CD4-positive, alpha-beta T cell treated with Interleukin-17A for 4 hours (primary cell): ENCODE data around the gene SMPD1.
"Not testable (repeated sequence)": the region's sequence is repeated elsewhere in the genome, so short reads cannot be mapped to it uniquely, and the experiment has no call there.

Experiments
- DNase-seq: peaks from one replicate; pipeline ENCODE4 v3.0.0-alpha.2; 2020; ENCODE audit warnings: mixed read lengths

SMPD1 gene

DNA sequence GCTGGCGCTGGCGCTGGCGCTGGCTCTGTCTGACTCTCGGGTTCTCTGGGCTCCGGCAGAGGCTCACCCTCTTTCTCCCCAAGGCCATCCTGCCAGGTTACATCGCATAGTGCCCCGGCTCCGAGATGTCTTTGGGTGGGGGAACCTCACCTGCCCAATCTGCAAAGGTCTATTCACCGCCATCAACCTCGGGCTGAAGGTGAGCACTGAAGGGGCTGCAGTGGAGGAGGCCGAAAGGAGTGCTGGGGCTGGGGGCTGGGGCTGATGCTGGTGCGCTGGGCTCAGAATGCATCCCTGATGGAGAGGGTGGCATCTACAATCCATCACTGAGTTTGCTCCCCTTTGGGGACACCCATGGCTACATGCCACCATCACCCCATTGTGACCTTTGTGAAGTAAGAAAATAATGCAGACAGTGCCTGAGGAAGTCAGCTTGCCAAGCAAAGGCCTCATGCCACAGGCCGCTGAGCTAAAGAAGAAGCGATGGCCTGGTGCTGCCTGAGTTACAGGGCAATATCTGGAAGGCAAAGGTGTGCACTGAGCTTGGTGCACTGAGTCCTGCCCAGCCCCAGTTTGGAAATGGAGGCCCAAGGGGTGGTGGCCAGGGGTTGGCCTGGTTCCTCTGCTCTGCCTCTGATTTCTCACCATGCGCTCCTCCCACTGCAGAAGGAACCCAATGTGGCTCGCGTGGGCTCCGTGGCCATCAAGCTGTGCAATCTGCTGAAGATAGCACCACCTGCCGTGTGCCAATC, 620 bp downstream of the SMPD1 start:
- DNase-seq = peak; percentile 38

DNA sequence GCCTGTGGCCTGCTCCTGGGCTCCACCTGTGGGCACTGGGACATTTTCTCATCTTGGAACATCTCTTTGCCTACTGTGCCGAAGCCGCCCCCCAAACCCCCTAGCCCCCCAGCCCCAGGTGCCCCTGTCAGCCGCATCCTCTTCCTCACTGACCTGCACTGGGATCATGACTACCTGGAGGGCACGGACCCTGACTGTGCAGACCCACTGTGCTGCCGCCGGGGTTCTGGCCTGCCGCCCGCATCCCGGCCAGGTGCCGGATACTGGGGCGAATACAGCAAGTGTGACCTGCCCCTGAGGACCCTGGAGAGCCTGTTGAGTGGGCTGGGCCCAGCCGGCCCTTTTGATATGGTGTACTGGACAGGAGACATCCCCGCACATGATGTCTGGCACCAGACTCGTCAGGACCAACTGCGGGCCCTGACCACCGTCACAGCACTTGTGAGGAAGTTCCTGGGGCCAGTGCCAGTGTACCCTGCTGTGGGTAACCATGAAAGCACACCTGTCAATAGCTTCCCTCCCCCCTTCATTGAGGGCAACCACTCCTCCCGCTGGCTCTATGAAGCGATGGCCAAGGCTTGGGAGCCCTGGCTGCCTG, 1.4 kb downstream of the SMPD1 start:
- no peak for DNase-seq

DNA sequence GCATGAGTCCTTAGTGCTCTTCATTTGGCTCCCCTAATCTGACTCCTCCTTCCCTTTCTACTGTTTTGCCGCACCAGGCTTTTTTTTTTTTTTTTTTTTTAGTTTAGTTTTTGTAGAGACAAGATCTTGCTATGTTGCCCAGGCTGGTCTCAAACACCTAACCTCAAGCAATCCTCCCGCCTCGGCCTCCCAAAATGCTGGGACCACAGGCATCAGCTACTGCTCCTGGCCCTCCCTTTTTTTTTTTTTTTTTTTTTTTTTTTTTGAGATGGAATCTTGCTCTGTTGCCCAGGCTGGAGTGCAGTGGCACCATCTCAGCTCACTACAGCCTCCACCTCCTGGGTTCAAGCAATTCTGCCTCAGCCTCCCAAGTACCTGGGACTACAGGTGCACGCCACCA, 2.0 kb downstream of the SMPD1 start:
- DNase-seq = not testable (repeated sequence)

DNA sequence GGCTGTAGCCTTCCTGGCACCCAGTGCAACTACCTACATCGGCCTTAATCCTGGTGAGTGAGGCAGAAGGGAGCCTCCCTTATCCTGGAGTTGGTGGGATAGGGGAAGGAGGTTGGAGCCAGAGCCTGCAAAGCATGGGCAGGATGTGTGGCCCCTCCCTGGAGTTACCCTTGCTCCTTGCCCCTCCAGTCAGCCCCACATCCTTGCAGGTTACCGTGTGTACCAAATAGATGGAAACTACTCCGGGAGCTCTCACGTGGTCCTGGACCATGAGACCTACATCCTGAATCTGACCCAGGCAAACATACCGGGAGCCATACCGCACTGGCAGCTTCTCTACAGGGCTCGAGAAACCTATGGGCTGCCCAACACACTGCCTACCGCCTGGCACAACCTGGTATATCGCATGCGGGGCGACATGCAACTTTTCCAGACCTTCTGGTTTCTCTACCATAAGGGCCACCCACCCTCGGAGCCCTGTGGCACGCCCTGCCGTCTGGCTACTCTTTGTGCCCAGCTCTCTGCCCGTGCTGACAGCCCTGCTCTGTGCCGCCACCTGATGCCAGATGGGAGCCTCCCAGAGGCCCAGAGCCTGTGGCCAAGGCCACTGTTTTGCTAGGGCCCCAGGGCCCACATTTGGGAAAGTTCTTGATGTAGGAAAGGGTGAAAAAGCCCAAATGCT, 3.9 kb downstream of the SMPD1 start:
- no peak for DNase-seq

DNA sequence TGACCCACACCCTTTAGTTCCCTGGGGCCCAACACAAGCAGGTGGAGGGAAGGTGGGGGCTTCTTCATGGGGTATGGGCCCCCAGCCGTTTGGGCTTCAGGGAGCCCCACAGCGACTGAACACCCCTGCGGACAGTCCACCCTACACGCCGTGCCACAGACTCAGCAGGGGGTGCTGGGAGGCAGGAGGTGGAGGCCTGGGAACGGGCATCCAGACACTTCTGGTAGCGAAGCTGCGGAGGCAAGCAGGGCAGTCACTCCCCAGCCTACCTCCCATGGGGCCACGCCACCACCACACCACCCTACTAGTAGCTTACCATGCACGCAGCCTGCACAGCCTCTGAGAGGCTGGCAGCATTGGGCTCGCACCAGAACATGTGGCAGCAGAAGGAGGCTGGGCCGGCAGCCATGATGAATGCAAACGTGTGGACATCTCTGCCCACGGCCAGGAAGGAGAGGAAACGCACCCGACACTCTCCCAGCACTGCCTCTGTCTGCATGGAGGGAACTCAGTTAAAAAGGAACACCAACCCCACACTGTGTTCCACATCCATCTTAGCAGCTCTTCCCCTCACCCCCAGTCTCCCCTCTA, 5.3 kb downstream of the SMPD1 start:
- no peak for DNase-seq

DNA sequence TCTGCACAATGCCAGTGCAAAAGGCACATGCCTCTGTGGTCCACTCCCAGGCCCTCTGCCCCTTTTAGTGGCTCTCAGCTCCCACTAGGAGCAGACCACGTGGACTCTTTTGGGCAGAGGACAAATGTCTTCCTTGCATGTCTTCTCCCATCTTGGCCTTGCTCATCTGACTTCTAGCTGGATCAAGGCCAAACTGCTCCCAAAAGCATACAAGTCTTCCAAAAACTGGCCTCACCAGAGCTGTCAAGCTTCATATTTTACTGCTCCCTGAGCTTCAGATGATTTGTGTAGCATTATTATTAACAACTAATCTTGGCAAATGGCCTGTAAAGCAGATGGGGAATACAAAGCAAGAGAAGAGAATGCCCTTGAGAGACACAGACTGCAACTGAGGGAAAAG, 6.9 kb downstream of the SMPD1 start:
- DNase-seq = no peak

DNA sequence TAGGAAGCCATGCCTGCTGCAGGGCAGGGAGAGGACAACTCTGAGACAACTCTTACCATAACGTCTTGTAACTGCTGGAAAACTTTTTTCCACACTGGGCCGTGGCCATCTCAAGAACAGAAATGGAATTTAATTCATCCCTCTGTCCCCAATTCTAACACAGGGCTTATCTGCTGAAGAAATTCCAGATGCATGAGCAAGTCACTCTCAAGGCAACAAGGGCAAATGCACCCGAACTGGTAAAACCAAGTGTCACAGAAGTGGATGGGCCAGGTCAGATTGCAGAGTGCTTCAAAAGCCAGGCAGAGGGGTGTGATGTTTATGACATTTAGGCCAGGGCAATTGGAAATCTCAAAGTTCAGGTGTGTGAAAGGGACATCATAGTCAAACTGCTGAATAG, 7.4 kb downstream of the SMPD1 start:
- no peak for DNase-seq

DNA sequence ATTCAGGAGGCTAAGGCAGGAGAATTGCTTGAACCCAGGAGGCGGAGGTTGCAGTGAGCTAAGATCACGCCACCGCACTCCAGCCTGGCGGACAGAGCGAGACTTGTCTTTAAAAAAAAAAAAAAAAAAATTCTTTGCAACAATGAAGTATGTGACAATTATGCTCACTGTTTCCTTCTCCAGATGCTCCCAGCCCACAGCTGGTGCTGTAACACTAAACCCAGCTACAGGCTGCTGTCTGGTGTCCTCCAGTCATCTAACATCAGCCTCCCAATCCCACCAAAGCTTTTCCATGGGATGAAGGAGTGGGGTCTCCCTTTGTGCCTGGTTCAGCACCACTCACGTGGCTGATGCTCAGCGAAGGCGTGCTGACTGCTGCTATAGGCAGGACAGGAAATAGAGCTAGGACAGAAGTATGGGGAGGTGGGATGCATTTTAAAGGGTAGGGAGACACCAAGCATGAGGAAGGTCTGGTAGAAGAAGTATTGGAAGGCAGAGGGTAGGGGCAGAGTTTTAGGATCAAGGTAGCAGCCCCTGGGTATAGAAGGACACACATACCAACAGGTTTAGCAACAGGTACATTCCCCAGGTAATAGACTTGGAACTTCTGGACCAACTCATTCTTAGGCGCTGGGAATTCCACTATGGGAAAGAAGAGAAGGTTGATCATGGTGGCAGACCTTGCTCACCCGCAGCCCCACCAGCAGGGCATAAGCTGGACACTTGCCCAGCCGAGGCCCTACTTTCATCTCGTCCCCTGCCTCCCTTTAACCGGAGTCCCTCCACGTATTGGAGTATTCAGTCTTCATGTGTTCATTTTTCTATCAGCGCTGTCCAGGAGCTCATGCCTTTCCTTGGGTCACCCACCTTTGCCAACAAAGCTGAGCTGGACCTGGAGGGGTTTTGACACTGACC, 10.4 kb downstream of the SMPD1 start:
- DNase-seq = no peak

DNA sequence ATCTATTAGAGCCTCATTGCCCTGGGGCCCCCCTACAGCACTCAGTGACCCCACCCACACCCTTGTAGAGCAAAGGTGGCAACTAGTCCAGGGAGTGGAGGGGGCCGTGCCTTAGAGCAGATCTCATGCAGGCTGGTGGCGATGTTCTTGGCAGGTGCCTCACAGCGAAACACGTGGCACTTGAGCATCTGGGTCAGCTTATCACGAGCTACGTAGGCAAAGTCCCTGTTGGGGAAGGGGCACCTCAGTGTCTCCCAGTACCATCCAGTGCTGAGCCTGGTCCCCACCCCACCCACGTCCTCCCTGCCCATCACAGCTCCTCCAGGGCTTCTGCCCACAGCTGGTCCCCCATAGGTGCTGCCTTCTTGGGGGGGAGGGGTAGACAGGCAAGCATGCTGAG, 11.2 kb downstream of the SMPD1 start:
- DNase-seq = no peak

DNA sequence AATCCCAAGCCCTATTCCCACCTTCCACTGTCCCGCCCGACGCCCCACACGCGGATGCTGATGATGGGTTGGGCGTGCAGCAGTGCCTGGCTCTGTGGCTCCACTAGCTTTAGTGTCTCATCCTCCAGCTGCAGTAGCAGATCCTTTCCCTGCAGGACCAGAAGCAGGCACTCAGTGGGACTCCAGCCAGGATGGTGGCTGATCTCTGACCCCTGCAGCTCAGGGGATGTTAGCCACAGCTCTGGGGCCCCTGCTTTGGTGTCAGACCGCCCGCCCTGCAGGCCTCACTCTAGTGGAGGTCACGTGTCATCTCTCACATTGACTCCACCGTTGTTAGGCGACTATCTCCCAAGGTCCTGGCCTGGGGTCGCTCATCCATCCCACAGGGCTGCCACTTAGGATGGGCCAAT, 11.8 kb downstream of the SMPD1 start:
- DNase-seq = peak; percentile 50

DNA sequence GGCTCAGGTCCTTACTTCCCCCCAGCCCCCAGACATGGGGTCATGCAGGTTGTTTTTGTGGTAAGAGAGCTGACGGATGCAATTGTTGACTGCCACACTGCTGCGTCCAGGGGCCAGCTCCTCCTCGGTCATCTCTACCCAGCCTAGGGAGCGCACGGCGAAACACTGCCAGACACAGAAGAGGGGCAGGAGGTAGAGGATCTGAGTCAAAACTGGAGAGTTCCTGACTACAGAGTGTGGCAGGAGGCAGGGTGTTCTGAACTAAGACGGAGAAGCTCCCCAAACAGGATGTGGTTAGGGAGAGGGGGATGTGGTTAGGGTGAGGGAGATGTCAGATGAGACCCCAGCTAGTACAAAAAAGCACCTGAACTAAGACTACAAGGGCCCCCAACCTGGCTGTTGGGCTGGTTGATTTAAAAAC, 12.3 kb downstream of the SMPD1 start:
- peak; percentile 80 for DNase-seq

DNA sequence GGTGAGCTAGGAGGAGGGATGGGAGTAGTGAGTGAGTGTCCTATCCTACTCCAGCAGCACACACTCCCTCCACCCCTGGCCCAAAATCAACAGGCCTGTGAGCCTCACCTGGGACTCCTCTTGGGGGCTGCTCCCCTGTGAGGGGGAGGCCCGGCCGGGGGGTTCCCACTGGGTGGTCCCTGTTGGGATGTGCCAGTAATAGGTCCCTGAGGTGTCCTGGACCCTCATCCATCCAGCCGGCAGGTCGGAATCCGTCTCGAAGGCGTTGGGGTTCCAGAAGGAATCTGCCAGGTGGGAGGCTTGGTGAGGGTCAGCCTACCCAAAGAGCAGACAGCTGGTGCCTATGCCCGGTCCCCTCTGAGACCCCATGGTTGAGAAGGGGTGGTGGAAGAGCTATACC, 13.3 kb downstream of the SMPD1 start:
- no peak for DNase-seq

DNA sequence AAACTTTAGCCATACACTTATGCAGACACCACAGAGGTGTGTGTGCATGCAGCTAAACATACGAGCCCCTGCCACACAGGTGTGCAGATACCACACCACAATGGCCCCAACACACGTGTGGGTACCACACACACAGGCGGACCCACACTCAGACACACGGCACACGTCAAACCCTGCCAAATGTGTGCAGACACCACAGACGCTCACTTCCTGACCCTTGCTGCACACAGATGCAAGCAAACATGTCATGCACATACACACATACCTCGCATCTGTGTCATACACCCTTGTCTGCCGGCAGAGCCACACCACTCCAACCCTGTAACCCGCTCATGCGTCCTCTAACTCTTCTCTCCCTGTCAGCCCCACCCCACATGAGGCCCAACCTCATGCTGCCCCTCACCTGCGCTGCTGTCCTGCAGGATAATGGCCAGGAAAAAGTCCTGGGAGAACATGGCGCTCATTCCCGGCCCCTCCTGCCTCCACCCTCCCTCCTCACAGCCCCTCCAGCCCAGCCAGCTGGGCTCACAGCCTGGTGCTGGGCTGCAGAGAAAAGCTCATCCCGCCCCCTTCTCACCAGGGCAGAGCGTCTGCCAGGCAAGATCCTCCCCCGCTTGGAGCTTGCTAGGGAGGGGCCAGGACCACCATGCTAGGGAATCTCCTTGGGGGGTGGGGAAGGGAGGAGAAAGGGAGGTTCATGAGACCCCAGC, 14.2 kb downstream of the SMPD1 start:
- peak; percentile 76 for DNase-seq

DNA sequence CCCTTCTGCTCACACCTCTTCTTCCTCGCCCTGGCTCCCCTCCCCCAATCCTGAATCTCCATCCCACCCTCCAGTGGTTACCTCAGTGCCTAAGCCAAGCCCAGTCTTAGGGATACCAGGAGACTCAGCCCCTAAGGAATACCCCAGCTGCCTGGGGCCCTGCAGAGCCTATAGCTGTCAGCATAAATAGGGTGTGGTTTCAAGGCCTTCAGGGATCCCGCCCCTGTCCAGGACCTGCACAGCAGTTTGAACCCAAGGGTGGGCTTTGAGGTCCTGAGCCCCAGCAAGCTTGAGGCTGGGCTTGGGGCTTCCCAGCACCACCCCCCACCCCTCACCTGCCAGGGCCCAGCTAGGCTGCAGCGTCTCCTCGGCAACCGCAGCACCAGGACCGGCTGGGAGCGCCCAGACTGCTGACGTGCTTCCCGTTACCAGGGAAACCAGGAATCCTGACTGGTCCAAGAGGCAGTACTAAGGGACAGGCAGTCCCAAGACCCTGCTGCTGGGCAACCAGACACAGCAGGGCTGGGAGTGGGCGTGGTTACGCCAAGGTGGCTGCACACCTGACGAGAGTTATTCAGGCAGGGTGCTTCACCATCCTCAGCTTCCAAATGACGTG, 14.9 kb downstream of the SMPD1 start:
- DNase-seq = peak; percentile 27

DNA sequence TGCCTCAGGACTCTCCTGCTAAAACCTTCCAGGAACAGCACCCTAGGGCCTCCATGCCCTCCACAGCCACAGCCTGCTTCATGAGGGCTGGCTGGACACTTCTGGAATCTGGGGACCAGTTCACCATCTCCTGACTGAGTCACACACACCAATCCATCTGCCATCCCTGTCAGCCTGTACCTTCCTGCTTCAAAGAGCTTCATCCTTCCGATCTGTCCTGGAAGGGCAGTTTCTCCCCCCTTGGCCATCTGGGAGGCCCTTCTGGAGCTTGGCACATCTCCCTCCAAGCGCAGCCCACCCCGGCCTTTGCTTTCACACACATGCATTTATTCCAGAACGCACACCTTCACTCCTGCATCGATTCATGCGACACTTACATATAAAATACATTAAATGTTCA, 15.6 kb downstream of the SMPD1 start:
- no peak for DNase-seq

DNA sequence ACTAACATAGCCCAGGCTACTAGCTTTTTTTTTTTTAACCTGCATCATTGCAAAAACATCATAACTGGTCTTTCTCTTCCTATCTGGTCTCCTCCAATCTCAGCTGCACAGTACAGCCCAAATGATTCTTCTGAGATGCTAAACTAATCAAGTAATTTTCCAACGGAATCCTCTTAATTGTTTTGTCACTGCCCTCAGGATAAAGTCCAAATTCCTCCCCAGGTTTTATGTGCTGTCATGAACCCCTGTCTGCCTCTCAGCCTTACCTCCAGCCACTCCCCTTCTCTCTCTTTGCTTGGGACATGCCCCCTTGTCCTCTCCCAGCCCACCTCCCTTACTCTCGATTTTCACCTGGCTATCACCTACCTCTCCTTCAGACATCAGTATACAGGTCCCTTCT, 16.1 kb downstream of the SMPD1 start:
- DNase-seq = no peak

DNA sequence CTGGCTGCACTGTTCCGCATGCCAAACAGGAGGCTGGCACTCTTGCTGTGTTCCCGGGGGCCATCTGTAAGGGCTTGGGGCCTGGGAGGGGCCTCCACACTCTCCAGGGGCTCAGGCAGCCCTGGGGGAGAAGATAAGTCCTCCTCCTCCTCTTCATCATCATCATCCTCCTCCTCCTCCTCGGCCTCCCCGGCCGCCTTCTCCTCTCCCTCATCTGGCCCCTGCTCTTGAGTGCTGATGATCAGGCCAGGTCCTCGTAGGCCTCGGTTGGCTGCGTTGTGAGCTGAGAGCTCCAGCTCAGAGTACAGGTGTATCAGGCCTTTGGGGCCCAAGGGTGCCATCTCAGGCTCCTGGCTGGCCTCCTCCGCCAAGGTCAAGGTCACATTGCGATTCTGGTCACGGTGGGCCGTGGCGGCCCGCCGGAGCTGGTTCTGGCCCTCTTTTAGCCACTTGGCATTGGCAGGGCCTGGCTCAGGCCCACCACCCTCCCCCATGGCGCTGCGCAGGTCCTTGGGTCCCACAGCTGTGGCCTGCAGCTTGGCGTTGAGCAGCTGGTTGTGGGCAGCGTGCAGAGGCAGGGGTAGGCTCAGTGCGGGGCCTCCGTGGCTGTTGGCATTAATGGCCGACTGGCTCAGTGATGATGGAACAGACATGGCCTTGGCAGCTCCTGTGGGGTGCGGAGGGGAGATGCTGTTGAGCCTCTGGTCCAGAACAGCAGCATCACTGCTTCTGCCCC, 20.6 kb downstream of the SMPD1 start:
- no peak for DNase-seq

DNA sequence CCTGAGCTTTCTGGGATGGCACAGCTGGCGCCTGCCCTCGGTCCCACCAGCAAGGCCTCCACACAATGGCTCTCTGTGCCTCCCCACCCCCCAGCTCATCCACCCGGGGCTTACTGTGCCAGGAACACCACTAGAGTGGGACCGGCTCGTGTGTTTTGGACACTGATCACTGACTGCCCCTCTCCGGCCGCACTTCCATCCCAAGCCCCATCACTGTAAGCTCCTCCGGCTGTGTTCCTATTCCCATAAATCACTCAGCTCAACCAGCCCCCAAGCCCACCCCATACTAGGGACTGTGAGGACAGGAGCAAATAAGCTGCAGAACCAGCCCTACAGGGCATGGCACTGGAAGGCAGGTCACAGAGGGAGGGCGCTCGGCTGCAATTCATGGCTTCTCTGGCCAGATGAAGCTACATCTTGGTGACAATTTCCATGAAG, 21.3 kb downstream of the SMPD1 start:
- DNase-seq = no peak

DNA sequence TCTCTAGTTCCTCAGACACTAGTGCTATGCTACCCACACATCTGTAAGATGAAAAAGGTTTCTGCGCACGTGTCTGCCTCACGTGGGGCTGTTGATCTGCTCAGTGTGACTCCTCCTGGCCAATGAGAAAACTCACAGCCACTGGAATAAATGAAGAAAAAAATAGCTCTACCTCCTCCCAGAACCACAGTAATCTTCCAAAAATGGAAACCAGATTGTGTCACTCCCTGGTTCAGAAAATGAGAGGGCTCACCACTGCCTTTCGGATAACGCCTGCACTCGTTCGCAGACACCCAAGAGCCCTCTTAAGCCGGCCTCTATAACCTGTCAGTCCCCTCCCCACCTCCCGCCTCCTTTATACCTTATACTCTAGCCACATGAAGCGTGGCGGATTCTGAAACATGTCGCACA, 23.5 kb downstream of the SMPD1 start:
- peak; percentile 79 for DNase-seq

DNA sequence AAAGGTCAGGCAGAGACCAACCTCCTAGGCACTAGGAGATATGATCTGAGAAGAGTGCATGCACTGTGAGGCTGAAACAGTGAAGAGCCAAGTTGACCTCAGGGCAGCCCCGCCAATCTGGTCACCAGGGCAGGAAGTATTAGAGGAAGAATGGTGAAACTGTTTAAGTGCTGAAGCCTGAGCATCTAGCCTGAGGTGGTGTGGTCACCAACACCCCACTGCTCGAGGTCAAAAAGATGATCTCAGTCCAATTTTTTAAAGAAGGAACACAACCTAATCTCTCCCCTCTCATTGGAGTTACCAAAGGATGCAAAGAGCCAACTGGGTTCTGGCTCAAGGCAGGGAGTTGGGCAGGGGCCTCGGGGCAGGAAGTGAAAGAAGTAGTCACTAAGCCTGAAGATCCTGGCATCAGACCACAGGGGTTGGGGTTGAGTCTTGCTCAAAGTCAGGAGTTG, 24.6 kb downstream of the SMPD1 start:
- DNase-seq = peak; percentile 48

DNA sequence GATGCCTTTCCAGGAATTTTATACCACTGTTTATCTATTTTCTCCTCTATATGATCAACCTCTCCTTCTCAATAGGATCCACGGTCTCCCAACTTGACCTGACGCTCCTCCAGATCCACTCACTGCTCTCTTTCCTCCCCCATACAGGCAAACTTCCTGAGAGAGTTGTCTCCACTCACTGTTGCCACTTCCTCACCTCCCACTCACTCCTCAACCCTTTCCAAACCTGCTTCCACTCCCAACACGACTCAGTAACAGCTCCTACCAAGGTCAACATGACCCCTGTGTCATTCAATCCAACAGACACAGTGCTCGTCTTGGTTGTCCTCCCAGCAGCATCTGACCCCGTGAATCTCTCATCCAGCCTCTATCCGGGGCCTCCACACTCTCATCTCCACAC, 25.5 kb downstream of the SMPD1 start:
- DNase-seq = no peak
